Common myeloid progenitor, CD34-positive (primary cell): ENCODE data around the gene ATOH8.
A peak's percentile ranks its signal among the peaks of the same experiment; 100 is the strongest.
"Not testable (repeated sequence)": the region's sequence is repeated elsewhere in the genome, so short reads cannot be mapped to it uniquely, and the experiment has no call there.

Experiments
- CTCF ChIA-PET: fragments of 350-600 bp; sonication (Branson Sonifier 250); formaldehyde crosslinking; loops from one replicate; lab custom pipeline; 2021; ENCODE audit warnings: antibody characterized with exemption; lab: Charles Lee
- POLR2A ChIA-PET: fragments of 350-600 bp; sonication (Branson Sonifier 250); formaldehyde crosslinking; loops from one replicate; lab custom pipeline; 2021; ENCODE audit warnings: antibody characterized with exemption; lab: Charles Lee
- DNase-seq, 3 donors: peaks; one replicate each; pipeline versions ENCODE4 v3.0.0 to v3.0.0-alpha.2; 2013
- H3K27ac ChIP-seq, 2 experiments: 1 replicate in 1 of 2; 2 replicates in 1 of 2; pipeline ENCODE4 v1.7.0; 2013; ENCODE audit warnings: inconsistent platforms in 2 of 2, low read length in 2 of 2, mild to moderate bottlenecking in 2 of 2, low read depth in 1 of 2, moderate library complexity in 1 of 2; ENCODE audit not compliant: severe bottlenecking in 2 of 2, insufficient read depth in 1 of 2, poor library complexity in 1 of 2
- H3K27me3 ChIP-seq, 5 experiments: replicated peaks in 2 of 5; 1 replicate in 3 of 5; 2 replicates in 2 of 5; pipeline versions ENCODE4 v1.6.1 to v1.7.0; 2013; ENCODE audit warnings: low read length in 4 of 5, mild to moderate bottlenecking in 2 of 5, moderate library complexity in 2 of 5, inconsistent platforms in 1 of 5; ENCODE audit not compliant: insufficient read depth in 5 of 5, control insufficient read depth in 4 of 5
- H3K36me3 ChIP-seq, 4 experiments: 1 replicate in 2 of 4; 2 replicates in 2 of 4; pipeline versions ENCODE4 v1.6.1 to v1.7.0; 2013; ENCODE audit warnings: low read length in 3 of 4, control low read depth in 1 of 4, mild to moderate bottlenecking in 1 of 4; ENCODE audit not compliant: control insufficient read depth in 4 of 4, insufficient read depth in 4 of 4
- H3K4me1 ChIP-seq, 4 experiments: 1 replicate in 3 of 4; 2 replicates in 1 of 4; pipeline versions ENCODE4 v1.6.1 to v1.7.1; 2013; ENCODE audit warnings: low read length in 3 of 4, mild to moderate bottlenecking in 3 of 4, control low read depth in 1 of 4, inconsistent platforms in 1 of 4, moderate library complexity in 1 of 4; ENCODE audit not compliant: control insufficient read depth in 4 of 4, insufficient read depth in 4 of 4; ENCODE audit errors: control extremely low read depth in 1 of 4
- H3K4me3 ChIP-seq, 7 experiments: 1 replicate in 4 of 7; 2 replicates in 3 of 7; pipeline versions ENCODE4 v1.5.1 to v1.7.0; 2013; ENCODE audit warnings: mild to moderate bottlenecking in 7 of 7, low read length in 6 of 7, moderate library complexity in 6 of 7, inconsistent platforms in 2 of 7, low read depth in 2 of 7, control low read depth in 1 of 7; ENCODE audit not compliant: insufficient read depth in 4 of 7, control insufficient read depth in 1 of 7; ENCODE audit errors: extremely low read depth in 1 of 7
- H3K9me3 ChIP-seq, 5 experiments: 1 replicate in 4 of 5; 2 replicates in 1 of 5; pipeline versions ENCODE4 v1.6.1 to v1.7.1; 2013; ENCODE audit warnings: low read length in 4 of 5, mild to moderate bottlenecking in 2 of 5, inconsistent platforms in 1 of 5, low read depth in 1 of 5, moderate library complexity in 1 of 5; ENCODE audit not compliant: control insufficient read depth in 4 of 5, insufficient read depth in 2 of 5; ENCODE audit errors: control extremely low read depth in 1 of 5
- WGBS: methylation state at CpG from one replicate; pipeline ENCODE4 v1.1.5; 2013; ENCODE audit not compliant: insufficient coverage; 5-methylcytosine and 5-hydroxymethylcytosine counted together

Gene ATOH8

DNA sequence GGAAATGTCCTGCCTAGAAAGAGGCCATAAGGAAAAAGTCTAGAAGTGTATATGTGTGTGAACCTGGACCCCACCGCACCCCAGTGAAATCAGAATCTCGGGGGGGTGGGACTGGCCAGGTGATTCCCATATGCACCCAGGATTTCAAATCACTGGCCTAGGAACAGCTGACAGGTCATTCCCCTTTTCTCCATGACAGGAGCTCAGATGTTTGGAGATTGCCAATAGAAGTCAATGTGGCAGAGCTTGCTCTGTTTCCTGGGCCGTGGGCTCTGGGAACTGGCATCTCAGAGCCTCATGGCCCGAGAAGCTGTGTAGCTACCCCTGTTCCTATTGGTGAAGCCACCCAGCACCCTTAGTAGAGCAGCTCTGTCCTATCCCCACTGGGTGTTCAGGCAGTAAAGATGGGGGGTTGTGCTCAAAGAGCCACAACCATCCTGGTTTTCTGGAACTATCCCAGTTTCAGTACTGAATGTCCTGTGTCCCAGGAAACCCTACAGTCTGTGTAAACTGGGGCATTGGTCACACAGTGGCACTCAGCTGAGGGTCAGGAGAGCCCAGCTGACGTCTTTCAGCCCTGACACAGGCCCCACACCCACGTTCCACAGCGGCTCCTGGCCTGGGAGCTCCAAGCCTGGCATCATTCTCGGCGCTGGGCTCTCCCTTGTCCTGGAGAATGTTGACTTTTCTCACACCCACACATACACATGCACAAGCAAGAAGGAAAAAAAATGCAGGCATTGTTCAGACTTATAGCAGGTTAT, 40.8 kb upstream of the ATOH8 start:
- H3K4me1 ChIP-seq = peaks cover 20 to 75% (median 52%) of the 10 kb centered on the region in 4 experiments
- H3K27ac ChIP-seq = no peak overlapping the region
- no peaks in the 10 kb centered on the region for H3K27me3 ChIP-seq
- ChIA-PET POLR2A (interaction anchor here (1.0 kb wide), 1 partner anchor 34 kb away, joined by 3 read pairs; no protein-coding TSS in a partner anchor), CTCF (interaction anchor here (0.6 to 2.9 kb wide), 18 partner anchors 9 to 323 kb away, joined by 3 to 17 read pairs (median 4); no protein-coding TSS in a partner anchor)
- 95% methylated on average over 6 of the region's 9 CpGs for WGBS
- DNase-seq = no peak
- H3K4me3 ChIP-seq = peak overlapping the region in 3 of 7 experiments; percentile 26 to 44 (median 43)
- H3K36me3 ChIP-seq = no peaks in the 10 kb centered on the region
- H3K9me3 ChIP-seq = no peaks in the 10 kb centered on the region

DNA sequence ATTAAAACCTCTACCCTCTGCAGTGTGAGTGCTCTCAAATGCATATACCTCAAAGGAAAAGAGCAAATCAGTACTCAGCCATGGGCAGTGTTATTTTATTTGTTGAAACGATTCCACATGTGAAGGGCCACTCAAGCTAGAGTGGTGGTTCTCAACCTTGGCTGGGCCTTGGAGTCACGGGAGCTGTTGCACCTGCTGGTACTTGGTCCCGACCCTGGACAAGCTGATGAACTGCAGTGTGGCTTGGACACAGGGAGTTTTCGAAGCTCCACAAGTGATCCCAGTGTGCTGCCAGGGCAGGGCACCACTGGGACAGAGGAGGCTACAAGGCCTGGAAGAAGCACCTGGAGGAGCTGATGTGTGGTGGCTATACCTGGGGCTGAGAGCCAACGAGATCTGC, 40.0 kb upstream of the ATOH8 start:
- 100% methylated on average over 4 of the region's 5 CpGs for WGBS
- Histone ChIP-seq H3K4me3 (no peak overlapping the region), H3K27me3 (no peaks in the 10 kb centered on the region), H3K36me3 (no peaks in the 10 kb centered on the region), H3K4me1 (peaks cover 17 to 73% (median 50%) of the 10 kb centered on the region in 4 experiments), H3K9me3 (no peaks in the 10 kb centered on the region), H3K27ac (no peak overlapping the region)
- CTCF ChIA-PET = interaction anchor here (0.8 to 2.9 kb wide), 9 partner anchors 8 to 100 kb away, joined by 3 to 17 read pairs (median 4); no protein-coding TSS in a partner anchor
- POLR2A ChIA-PET = no interaction called here
- no peak for DNase-seq

DNA sequence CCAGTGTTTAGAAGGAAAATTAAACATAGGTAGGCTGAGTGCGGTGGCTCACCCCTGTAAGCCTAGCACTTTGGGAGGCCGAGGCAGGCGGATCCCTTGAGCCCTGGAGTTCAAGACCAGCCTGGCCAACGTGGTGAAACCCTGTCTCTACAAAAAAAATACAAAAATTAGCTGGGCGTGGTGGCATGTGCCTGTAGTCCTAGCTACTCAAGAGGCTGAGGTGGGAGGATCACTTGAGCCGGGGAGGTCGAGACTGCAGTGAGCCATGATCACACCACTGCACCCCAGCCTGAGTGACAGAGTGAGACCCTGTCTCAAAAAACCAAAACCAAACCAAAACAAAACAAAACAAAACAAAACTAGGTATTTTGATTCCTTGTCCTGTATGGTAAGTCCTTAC, 39.4 kb upstream of the ATOH8 start:
- H3K27me3 ChIP-seq, DNase-seq, H3K9me3 ChIP-seq, H3K27ac ChIP-seq, H3K4me3 ChIP-seq, H3K36me3 ChIP-seq, POLR2A ChIA-PET: not testable (repeated sequence)
- CTCF ChIA-PET = interaction anchor here (0.8 to 2.9 kb wide), 8 partner anchors 8 to 99 kb away, joined by 3 to 17 read pairs (median 4); no protein-coding TSS in a partner anchor
- 100% methylated on average over 5 of the region's 7 CpGs for WGBS
- H3K4me1 ChIP-seq = peaks cover 15 to 67% (median 47%) of the 10 kb centered on the region in 4 experiments

DNA sequence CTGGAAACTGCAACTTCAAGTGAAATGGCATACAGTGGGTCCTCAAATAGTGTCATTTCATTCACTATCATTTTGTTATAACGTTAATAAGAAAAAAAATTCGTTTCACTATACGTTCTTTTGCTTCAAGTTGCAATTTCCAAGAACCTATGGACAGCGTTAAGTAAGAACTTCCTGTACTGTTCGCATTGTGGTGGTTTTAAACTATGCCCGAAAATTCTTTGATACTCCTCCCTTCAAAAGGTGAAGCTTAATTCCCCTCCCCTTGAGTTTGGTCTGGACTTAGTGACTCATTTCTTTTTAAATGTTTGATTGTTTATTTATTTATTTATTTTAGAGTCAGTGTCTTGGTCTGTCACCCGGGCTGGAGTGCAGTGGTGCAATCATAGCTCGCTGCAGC, 39.0 kb upstream of the ATOH8 start:
- DNase-seq = peak in 2 of 3 donors; percentile 37 to 57
- ChIA-PET POLR2A (no interaction called here), CTCF (interaction anchor here (1.3 to 2.1 kb wide), 4 partner anchors 9 to 79 kb away, joined by 3 to 10 read pairs (median 5); no protein-coding TSS in a partner anchor)
- Histone ChIP-seq H3K4me3 (no peak overlapping the region), H3K4me1 (peaks cover 12 to 66% (median 43%) of the 10 kb centered on the region in 4 experiments), H3K27ac (no peak overlapping the region), H3K27me3 (no peaks in the 10 kb centered on the region), H3K9me3 (no peaks in the 10 kb centered on the region), H3K36me3 (no peaks in the 10 kb centered on the region)
- 48% methylated on average over 5 of the region's 8 CpGs for WGBS

GRCh38 chr2:85716346-85716914, 37.4 kb upstream of the ATOH8 start:
- no peak for DNase-seq
- H3K4me3 ChIP-seq = no peak overlapping the region
- H3K4me1 ChIP-seq = peaks cover 10 to 50% (median 29%) of the 10 kb centered on the region in 4 experiments
- H3K36me3 ChIP-seq = no peaks in the 10 kb centered on the region
- WGBS = 88% methylated on average over 12 of the region's 13 CpGs
- ChIA-PET POLR2A (no interaction called here), CTCF (interaction anchor here (1.0 to 2.7 kb wide), 5 partner anchors 8 to 79 kb away, joined by 3 to 11 read pairs (median 6); no protein-coding TSS in a partner anchor)
- no peak overlapping the region for H3K27ac ChIP-seq
- H3K9me3 ChIP-seq = no peaks in the 10 kb centered on the region
- H3K27me3 ChIP-seq = no peaks in the 10 kb centered on the region

GRCh38 chr2:85717308-85718008, 36.3 kb upstream of the ATOH8 start:
- CTCF ChIA-PET = interaction anchor here (0.6 to 2.7 kb wide), 6 partner anchors 10 to 81 kb away, joined by 3 to 11 read pairs (median 4); no protein-coding TSS in a partner anchor
- H3K9me3 ChIP-seq = no peaks in the 10 kb centered on the region
- WGBS = 92% methylated on average over 13 of the region's 15 CpGs
- no peak overlapping the region for H3K4me3 ChIP-seq
- POLR2A ChIA-PET = no interaction called here
- H3K36me3 ChIP-seq = no peaks in the 10 kb centered on the region
- H3K27me3 ChIP-seq = no peaks in the 10 kb centered on the region
- DNase-seq = no peak
- peaks cover 9 to 40% (median 20%) of the 10 kb centered on the region in 4 experiments for H3K4me1 ChIP-seq
- no peak overlapping the region for H3K27ac ChIP-seq
